Measurements from ENCODE around the gene NR1D1.
A peak's percentile ranks its signal among the peaks of the same experiment; 100 is the strongest.
"Not testable (repeated sequence)": the region's sequence is repeated elsewhere in the genome, so short reads cannot be mapped to it uniquely, and the experiment has no call there.

Gene NR1D1

GRCh38 chr17:40100419-40100668 is at the start of gene NR1D1:
TSS of gene NR1D1 (minus strand) at chr17:40100589. CDS start at chr17:40100094, 495 bp downstream.
- in situ Hi-C loops (cut with HindIII; ENCODE audit: low sequenced_read_pairs) = no loop called here
- no peak for DNase-seq (ENCODE audit: low read depth, low spot score)
- peak within 1 kb of the TSS; percentile 78 for H3K4me3 ChIP-seq (ENCODE audit: low read depth, low read length)
- no peak for TF ChIP-seq CTCF (IDR thresholded peaks at IDR 0.05; ENCODE audit: low read depth, low read length)

GRCh38 chr17:40148527-40148926 is 48.1 kb upstream of the NR1D1 start:
- H3K4me3 ChIP-seq (ENCODE audit: low read depth, low read length) = no peak overlapping the region
- TF ChIP-seq CTCF (IDR thresholded peaks at IDR 0.05; ENCODE audit: low read depth, low read length) = no peak
- in situ Hi-C loops (cut with HindIII; ENCODE audit: low sequenced_read_pairs) = no loop called here
- no peak for DNase-seq (ENCODE audit: low read depth, low spot score)

GRCh38 chr17:40145476-40145875 is 45.1 kb upstream of the NR1D1 start:
- H3K4me3 ChIP-seq (ENCODE audit: low read depth, low read length) = no peak overlapping the region
- DNase-seq (ENCODE audit: low read depth, low spot score) = no peak
- in situ Hi-C loops (cut with HindIII; ENCODE audit: low sequenced_read_pairs) = no loop called here
- no peak for TF ChIP-seq CTCF (IDR thresholded peaks at IDR 0.05; ENCODE audit: low read depth, low read length)

- in situ Hi-C loops (cut with HindIII; ENCODE audit: low sequenced_read_pairs); H3K4me3 ChIP-seq (ENCODE audit: low read depth, low read length); DNase-seq (ENCODE audit: low read depth, low spot score): not testable (repeated sequence)
These were observed 42.8 kb upstream of the NR1D1 start for GRCh38 chr17:40143166-40143565.

GRCh38 chr17:40139566-40140058 is 39.2 kb upstream of the NR1D1 start:
- DNase-seq (ENCODE audit: low read depth, low spot score) = no peak
- H3K4me3 ChIP-seq (ENCODE audit: low read depth, low read length) = peak overlapping the region; percentile 48
- in situ Hi-C loops (cut with HindIII; ENCODE audit: low sequenced_read_pairs) = no loop called here
- no peak for TF ChIP-seq CTCF (IDR thresholded peaks at IDR 0.05; ENCODE audit: low read depth, low read length)

- DNase-seq (ENCODE audit: low read depth, low spot score) = no peak
- TF ChIP-seq CTCF (IDR thresholded peaks at IDR 0.05; ENCODE audit: low read depth, low read length) = no peak
- no peak overlapping the region for H3K4me3 ChIP-seq (ENCODE audit: low read depth, low read length)
- in situ Hi-C loops (cut with HindIII; ENCODE audit: low sequenced_read_pairs) = no loop called here
These were observed 35.4 kb upstream of the NR1D1 start for GRCh38 chr17:40135817-40136216.

- H3K4me3 ChIP-seq (ENCODE audit: low read depth, low read length) = no peak overlapping the region
- no peak for TF ChIP-seq CTCF (IDR thresholded peaks at IDR 0.05; ENCODE audit: low read depth, low read length)
- no peak for DNase-seq (ENCODE audit: low read depth, low spot score)
- in situ Hi-C loops (cut with HindIII; ENCODE audit: low sequenced_read_pairs) = no loop called here
These were observed 33.8 kb upstream of the NR1D1 start for GRCh38 chr17:40134184-40134583.
